Keratinocyte (primary cell): ENCODE data around the gene ANXA5.

Experiments used
- CTCF ChIP-seq, 3 experiments: IDR thresholded peaks in 1 of 3; conservative IDR thresholded peaks in 1 of 3; optimal IDR thresholded peaks in 1 of 3; 2 replicates in 2 of 3; 3 replicates in 1 of 3; pipeline versions ENCODE3 to v1.5.1; 2011; ENCODE audit warnings: low read length in 3 of 3, mild to moderate bottlenecking in 3 of 3, moderate library complexity in 2 of 3, control low read depth in 1 of 3, inconsistent platforms in 1 of 3; ENCODE audit not compliant: insufficient read depth in 2 of 3; ENCODE audit errors: extremely low read depth in 1 of 3
- EZH2 ChIP-seq: IDR thresholded peaks from one replicate; pipeline ENCODE4 v1.6.1; 2012; ENCODE audit warnings: inconsistent platforms, mild to moderate bottlenecking, low read length, moderate library complexity

- no peak for TF ChIP-seq EZH2
- no peak for TF ChIP-seq CTCF (optimal IDR thresholded peaks at IDR 0.05 in 1 of 3, IDR thresholded peaks at IDR 0.05 in 1 of 3, conservative IDR thresholded peaks at IDR 0.05 in 1 of 3; ENCODE audit: extremely low read depth in 1 of 3, insufficient read depth in 2 of 3, low read length in 3 of 3)
Measured at GRCh38 chr4:121658125-121658524, 38.7 kb downstream of the ANXA5 start.
